Putamen (tissue), 1 donor: Measurements from ENCODE around the gene S100A9.
"Not testable (repeated sequence)": the region's sequence is repeated elsewhere in the genome, so short reads cannot be mapped to it uniquely, and the experiment has no call there.

Source experiments
- DNase-seq: peaks from one replicate; pipeline ENCODE4 v3.0.0-alpha.2; 2016; ENCODE audit warnings: low spot score

Gene S100A9

DNA sequence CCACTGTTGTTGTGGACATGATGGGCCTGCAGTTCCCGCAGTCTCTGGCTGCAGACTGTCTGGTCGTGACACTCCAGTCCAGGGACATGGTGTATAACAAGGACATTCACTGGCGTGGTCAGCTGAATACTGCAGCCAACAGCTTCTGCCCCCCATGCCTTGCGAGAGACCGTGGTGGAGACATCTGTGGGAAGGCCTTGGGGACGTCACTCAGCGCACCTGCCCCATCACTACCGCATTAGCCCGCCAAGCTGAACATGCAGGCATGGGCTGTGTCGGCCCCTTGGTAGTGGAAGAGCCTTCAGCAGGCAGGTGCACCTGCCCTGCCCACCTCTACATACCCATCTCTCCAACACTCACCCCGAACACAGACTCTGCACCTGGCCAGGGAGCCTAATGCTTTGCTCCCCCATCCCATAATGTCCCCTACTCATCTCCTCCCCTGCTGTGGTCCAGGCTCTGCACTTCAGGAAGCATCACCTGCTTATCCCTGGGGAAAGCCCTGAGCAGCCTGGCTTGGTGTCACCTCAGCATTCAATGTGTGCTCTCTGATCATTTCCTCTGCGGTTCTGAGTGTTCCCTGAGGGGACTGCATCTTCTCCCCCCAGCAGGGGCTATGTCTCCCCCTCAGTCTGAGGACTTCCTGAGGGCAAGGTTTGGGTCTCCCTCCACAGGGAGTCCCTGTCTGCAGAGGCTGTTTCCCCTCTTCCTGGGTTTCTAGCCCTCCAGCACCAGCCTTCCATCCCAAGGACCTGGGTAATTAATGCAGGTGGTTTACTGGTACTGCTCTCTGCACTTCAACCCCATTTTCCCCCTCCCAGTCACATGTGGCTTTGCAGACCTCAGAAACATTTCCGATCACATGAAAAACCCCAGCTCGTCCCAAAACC, 12.2 kb upstream of the S100A9 start:
- DNase-seq: no peak

DNA sequence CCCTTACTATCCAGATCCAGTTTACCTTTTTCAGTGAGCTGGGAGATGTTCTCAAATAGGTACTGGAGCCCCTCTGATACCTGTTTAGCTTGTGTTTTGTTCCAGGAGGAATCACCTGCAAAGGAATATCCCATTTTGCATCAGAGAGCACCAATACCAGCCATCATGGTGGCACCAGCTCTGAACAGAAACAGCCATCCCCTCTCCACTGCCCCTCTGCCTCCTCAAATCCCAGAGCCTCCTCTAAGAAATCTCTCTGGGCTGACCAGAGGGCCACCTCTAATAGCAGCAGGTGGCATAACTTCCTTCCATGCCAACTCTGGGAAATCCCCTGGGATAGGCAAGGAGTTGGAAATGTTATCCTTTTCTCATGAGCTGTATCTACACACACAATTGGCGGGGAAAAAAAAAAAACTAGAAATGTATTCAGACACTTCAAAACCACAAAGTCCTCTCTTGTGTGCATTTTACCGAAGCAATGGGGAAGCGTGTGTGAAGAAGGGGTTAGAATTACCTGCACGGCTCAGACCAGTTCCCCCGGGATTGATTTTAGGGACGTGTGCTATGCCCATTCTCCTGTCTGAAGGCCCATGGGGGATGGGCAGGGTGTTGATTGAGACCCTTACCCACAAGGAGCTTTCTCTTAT, 11.5 kb upstream of the S100A9 start:
- DNase-seq: no peak

DNA sequence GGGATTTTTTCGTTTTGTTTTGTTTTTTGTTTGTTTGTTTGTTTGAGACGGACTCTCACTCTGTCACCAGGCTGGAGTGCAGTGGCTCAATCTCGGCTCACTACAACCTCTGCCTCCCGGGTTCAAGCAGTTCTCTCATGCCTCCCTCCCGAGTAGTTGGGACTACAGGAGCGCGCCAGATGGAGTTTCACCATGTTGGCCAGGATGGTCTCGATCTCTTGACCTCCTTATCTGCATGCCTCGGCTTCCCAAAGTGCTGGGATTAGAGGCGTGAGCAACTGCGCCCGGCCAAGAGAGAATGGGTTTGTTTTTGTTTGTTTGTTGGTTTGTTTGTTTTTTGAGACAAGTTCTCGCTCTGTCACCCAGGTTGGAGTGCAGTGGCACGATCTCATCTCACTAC, 10.6 kb upstream of the S100A9 start:
- DNase-seq: not testable (repeated sequence)

DNA sequence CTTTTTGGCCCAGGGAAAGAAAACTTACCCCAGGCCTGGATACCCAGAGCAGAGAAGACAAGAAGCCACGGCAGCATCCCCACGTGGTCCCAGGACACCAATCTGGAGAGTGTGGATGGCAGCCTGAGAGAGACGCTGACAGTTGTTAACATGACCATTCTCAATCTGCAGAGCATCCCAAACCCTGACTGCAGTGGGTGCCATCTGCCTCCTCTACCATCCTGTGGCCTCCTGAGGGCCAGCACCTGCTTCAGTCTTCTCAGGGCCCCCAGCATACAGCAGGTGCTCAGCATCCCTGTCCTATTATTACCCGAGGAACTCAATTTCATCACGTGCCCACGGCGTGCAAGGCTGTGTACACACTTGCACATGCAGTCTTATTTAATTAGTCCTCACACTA, 9.8 kb upstream of the S100A9 start:
- no peak for DNase-seq

DNA sequence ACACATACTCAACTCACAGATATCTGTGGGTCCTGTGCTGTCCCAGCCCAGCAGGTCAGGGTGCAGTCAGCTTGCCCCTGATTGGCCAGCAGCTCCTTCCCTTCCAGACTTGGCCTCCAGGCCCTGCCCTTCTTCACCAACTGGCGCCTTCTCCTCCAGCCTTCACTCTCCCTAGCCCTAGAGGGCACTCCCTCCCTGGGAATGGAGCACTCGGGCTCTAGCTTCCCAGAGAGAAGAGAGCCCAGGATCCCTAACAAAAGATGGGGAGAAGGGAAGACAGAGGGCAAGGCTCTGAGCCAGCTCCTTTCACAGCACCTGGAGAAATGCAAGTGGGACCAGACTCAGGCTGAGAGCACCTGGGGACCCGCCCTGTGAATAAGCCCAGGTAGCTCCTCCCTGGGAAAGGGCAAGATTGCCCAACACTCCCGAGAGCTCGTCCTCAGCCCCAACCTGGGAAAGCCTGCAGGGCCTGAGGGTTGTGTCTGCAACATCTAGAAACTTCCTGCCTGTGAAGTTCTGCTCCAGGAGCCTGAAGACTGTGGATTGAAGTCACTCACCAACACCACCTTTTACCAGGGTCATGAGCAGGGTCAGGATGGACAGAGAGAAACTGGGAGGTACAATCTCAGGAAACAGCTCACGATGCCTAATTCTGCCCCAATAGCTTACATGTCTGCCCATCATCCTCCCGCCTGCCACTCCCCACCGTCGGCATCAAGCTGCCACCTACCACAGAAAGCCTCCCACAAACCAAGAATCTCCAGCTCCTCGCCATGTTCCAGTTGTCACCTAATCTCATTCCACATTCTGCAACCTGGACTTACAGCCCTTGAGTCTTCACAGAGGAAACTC, 8.9 kb upstream of the S100A9 start, which contains the start of gene PGLYRP4:
PGLYRP4 (minus strand) TSS at position 331 of the 852 bp plus-strand sequence. CDS start 909 bp downstream, outside the sequence.
- DNase-seq: no peak

DNA sequence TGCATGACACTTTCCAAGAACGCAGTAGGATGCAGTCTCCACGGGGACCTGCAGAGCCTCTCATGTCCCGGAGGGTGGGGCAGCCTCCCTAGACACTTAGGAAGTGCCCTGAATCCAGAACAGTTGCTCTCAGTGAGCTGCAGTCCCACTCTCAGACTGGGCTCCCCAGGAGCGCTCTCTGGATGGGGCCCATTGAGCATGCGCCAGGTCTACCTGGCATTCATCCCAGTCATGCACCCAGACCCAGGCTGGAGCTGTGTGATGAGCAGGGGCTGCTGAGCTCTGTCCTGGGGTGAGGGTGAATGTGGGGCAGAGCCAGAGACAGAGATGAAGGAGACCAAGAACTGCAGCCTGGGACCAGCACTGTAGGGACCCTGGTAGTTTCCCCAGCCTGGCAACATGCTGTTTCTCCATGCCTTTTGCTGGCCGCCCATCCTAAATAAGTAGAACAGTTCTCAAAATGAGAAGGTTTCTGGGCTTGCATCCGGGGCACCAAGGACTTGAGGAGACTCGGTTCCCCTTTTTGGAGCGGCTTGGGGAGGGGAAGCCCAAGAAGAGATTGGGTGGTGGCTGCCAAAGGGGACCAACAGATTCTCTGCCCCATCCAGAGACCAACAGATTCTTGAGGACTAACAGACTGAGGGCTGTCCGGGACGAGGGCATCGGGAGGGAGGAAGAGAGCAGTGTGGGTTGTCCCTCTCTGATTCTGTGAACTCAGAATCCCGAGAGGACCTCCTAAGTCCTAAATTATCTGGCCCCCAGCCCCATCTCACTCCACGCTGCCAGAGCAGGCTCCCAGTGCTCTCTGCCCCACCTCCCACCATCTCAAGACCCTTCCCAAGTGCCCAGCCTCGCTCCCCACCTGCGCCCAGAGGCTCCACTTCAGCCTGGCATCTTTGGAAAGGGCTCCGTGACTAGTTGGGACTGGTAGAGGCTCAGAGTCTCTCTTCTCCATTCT, 8.0 kb upstream of the S100A9 start:
- no peak for DNase-seq

DNA sequence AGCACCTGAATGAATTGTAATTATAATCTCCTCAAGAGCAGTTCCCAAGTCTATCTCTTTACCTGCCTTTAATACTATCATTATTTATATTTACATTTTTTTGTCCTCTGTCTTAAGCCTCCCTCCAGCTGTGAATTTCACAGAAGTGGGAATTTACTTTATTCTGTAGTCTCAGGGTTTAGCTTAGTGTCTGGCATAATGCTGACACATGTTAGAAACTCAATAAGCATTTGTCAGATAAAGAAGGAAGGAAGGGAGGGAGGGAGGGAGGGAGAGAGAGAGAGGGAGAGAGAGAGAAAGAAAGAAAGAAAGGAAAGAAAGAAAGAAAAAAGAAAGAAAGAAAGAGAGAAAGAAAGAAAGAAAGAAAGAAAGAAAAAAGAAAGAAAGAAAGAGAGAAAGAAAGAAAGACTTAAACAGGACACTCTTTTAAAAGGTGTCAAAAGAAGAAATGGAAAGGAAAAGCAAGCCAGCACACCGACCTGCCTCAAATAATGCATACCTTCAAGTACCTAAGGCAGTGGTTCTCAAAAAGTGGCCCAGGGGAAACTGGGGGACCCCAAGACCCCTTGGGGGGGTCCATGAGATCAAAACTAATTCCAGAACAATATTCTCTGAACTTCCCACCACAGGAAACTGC, 7.2 kb upstream of the S100A9 start:
- no peak for DNase-seq

DNA sequence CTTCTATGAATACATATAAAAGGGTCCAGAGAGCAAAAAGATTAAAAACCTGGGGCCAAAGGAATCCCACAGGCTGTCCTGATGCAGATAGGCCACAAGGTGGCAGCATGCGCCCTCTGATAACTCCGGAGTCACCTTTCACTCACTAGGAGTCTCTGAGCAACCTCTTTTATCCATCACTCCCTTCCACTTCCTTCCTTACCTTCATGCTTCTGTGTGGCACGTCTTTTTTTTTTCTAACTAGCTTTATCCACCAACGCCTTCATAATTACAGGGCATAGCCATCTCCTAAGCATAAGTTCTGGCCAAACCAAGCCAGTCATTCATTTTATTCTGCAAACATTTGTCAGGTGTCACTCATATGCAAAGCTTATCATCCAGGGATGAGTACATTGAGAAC, 5.1 kb upstream of the S100A9 start:
- DNase-seq: peak; percentile 37

DNA sequence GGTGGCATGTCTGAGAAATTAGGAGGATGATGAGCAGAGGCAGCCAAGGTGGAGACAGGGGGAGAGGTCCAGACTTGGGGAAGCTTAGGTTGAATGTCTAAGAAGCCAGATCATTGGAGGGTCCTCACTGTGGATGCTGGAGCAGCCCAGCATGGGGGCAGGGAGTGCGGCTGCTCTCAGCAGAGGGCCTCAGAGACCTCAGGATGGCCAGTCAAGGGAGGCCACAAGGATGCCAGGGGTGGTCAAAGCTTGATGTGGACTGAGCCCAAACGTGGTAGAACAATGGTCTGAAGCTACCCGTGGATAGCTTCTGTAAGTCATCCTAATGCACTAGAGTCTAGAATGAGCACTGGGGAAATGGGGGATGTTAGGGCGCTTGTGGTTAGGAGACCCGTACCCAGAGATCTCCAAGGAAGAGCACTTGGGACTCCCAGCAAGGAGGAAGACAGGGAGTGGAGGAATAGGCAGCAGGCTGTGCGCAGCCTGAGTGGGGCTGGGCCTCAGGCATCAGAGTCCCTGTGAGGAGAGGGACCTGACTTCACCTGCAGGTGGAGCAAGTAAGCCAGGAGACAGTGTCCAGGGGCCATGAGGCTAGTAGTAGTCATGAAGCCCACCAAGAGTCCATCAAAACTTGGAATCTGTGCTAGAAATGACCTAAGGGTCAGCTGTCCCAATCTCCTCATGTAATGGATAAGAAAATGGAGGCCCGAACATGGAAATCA, 4.3 kb upstream of the S100A9 start:
- DNase-seq: no peak

DNA sequence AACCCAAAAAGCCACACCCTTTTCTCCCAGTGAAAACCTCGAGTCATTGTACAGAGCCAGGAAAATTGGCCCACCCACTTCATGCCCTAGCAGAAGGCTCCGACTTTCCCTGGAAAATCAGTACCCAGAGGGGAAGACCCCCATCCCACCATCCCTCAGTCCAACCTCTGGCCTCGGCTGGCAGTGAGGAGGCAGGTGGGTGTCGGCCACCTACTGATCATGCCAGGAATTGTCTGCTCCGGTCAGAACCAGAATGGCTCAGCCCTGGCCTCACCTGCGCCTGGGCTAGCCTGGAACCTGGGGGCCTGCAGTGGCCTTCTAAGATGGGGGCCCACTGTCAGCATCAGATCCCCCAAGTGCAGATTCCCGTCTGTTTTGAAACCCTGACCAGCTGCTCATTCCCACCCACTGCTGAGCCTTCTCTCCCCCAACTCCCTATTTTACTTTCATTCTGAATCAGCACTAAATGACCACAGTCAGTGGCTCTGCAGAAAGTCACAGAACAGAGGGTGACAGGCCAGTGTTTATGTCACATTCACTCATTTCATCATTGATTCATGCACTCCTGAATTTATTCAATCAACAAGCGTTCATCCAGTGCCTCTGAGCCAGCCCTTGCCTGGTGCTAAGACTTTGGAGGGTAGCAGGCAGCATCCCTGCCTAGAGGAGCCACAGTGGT, 3.0 kb upstream of the S100A9 start:
- DNase-seq: no peak

DNA sequence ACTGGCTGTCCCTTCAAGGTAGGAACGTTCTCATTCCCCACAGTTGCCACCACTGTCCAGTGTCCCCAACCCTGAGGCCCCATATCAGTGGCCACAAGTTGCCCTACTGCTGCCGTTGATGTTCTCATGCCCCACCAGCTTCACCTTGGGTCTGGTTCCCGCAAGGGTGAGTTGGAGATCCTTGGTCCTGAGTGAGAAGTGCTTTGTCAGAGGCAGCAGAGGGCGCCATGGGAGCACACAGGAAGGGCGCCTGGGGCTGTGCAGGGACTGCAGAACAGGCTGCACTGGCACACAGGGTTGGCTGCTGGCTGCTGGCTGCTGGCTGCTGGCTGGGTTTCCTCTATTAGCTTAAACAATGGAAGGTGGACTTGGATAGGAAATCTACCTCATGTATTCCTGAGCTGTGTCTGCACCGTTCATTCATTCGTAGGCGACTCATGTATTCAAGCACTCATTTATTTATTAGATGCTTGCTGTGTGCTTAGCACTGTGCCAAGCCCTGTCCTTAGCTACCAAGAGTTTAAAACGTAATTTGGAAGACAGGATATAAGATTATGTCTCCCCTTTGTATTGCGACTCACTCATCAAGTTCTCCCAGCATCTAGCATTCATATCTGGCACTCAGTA, 2.1 kb upstream of the S100A9 start:
- no peak for DNase-seq

DNA sequence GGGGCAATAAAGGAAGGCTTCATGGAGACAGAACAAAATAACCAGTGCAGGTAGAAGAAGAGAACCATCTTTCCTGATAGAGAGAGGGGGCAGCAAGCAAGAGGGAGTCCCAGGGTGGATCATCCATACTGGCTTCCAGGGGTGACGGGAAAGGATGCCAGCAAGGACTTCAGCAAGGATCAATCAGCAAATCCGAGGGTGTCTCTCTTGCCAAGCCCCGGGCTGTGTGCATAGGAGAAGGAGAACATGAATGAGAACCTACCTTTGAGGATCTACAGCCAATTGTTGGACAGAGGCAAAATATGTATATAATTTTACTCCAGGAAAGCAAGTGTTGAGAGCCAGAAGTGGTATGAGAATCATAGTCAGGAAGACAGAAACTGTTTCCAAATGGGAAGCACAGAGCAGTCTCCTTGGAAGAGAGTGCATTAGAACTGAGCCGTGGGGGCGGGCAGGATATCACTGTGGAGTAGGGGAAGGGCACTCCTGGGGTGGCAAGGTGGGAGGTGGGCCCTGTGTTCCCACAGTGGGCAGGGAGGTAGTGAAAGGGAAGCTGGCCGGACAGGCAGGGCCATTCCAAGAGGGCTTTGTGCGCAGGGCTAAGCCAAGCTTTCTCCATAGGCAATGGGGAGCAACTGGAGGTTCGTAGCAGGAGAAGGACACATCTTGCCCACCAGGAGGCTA, 1.1 kb upstream of the S100A9 start:
- DNase-seq: no peak

DNA sequence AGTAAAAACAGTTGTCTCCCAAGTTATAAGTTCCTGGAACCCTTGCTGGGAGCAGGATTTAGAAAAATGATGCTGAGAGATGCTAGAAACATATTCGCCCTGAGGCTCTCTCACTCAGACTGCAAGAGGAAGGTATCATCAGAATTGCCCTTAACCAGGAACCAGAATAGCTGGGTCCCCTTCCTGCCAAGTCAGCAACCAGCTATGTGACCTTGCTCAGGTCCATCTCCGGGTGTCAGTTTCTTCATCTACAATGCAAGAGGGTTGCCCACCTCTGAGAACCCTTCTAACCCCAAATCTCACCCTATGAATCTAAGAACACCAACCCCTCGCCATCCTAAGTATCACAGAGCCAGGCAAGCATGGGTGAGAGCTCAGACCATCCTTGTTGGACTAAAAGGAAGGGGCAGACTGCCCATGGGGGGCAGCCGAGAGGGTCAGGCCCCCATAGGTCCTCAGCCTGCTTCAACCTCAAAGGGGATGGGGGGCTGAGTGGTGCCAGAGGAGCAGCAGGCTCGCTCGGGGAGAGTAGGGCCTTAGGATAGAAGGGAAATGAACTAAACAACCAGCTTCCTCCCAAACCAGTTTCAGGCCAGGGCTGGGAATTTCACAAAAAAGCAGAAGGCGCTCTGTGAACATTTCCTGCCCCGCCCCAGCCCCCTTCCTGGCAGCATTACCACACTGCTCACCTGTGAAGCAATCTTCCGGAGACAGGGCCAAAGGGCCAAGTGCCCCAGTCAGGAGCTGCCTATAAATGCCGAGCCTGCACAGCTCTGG, 390 bp upstream of the S100A9 start:
- DNase-seq: no peak

DNA sequence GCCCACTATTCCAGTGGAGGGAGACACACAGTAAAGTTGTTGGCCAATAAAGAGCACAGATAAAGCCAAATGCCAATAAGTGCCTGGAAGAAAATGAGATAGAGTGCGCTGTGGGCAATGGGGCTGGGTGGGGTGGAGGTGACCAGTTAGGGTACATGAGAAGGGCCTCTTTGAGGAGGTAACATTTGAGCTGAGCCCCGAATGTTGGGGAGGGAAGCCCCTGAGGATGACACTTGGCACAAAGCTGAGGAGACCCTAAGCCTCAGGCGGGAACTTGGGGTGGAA, 979 bp downstream of the S100A9 start:
- DNase-seq: no peak

DNA sequence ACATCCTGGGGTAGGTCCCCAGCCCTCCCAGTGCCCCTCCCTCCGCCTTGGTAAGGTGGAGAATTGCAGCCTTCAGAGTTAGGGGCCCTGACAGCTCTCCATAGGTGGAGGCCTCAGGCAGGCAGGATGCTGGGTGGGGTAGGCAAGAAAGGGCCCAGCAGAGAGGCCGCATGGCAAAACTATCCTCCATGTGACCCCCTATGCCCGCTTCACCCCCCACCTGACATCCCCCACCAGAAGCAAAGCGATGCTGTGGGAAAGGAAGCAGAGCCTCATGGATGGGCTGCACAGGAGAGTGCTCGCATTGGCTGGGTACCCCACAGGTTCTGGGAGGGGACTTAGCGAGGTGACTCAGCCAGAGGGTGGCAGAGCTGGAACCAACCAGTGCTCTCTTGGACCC, 1.6 kb downstream of the S100A9 start:
- no peak for DNase-seq

DNA sequence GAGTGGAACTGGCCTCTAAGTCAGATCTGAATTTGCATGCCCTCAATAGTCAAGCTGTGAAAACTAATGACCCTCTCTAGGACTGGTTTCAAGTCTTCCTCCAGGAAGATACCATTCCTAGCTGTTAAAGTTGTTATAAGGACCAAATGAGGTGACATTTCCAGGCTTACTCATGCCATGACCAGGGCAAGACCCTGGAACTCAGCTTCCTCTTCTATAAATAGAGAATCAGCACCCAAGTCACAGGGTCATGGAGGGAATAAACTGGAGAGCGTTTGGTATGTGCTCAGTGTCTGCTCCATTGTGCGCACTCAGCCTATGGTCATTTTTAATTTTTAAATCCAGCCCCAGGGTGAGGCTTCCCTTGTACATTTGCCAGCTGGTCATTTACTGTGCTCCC, 2.5 kb downstream of the S100A9 start:
- DNase-seq: no peak

DNA sequence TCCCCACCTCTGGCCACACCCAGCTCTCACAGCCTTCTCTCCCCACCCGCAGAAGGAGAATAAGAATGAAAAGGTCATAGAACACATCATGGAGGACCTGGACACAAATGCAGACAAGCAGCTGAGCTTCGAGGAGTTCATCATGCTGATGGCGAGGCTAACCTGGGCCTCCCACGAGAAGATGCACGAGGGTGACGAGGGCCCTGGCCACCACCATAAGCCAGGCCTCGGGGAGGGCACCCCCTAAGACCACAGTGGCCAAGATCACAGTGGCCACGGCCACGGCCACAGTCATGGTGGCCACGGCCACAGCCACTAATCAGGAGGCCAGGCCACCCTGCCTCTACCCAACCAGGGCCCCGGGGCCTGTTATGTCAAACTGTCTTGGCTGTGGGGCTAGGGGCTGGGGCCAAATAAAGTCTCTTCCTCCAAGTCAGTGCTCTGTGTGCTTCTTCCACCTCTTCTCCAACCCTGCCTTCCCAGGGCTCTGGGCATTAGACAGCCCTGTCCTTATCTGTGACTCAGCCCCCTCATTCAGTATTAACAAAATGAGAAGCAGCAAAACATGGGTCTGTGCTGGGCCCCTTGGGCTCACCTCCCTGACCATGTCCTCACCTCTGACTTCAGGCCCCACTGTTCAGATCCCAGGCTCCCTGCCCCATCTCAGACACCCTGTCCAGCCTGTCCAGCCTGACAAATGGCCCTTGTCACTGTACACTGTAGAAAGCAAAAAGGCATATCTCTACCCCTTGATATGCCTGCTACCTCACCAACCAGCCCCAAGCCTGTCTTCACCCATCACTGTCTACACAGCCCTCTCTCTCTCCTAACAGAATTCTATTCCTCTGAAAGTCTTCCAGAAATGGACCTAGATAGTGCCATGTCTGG, 3.2 kb downstream of the S100A9 start:
- no peak for DNase-seq
